ENCODE data around the gene JCAD. TPM values are rescaled to one million over a fixed set of nuclear protein-coding genes. Genes with fewer than 3 reads are reported as not detected.

Gene JCAD
- total RNA-seq, 2 donors from 2014 or later, result 40.8 to 52.2 TPM

- peaks cover 24% of the 10 kb centered on the region for H3K4me1 Mint-ChIP-seq
- no peak for DNase-seq
- H3K36me3 Mint-ChIP-seq (ENCODE audit: low read depth), result no peaks in the 10 kb centered on the region
- Histone ChIP-seq H3K9ac (ENCODE audit: extremely low read depth, low read length, poor library complexity, severe bottlenecking) (no peak overlapping the region), H3K27me3 (ENCODE audit: control insufficient read depth, insufficient read depth, low read length, poor library complexity, severe bottlenecking) (peaks cover 55% of the 10 kb centered on the region), H3K36me3 (ENCODE audit: control insufficient read depth, insufficient read depth, low read length) (no peaks in the 10 kb centered on the region), H3K27ac (ENCODE audit: low read depth, low read length) (no peak overlapping the region), H3K9me3 (ENCODE audit: control insufficient read depth, low read length) (no peaks in the 10 kb centered on the region), H3K4me3 (ENCODE audit: low read length) (no peak overlapping the region), H3K4me1 (ENCODE audit: control insufficient read depth, insufficient read depth, low read length) (peaks cover 10% of the 10 kb centered on the region)
- no peak overlapping the region for H3K4me3 Mint-ChIP-seq
- TF ChIP-seq CTCF (conservative IDR thresholded peaks at IDR 0.05), result no peak
- no peaks in the 10 kb centered on the region for H3K9me3 Mint-ChIP-seq
- peaks cover 66% of the 10 kb centered on the region for H3K27me3 Mint-ChIP-seq (ENCODE audit: insufficient read depth)
- no peak overlapping the region for H3K27ac Mint-ChIP-seq
- 85 to 96% methylated on average over 2 to 6 of the region's 6 CpGs for WGBS, 2 experiments (ENCODE audit: insufficient coverage in 1 of 2, insufficient read length in 1 of 2)
These were observed 13.8 kb upstream of the JCAD start for GRCh38 chr10:30073045-30073766.

GRCh38 chr10:30072068-30072467 is 12.7 kb upstream of the JCAD start:
- no peaks in the 10 kb centered on the region for H3K36me3 ChIP-seq (ENCODE audit: control insufficient read depth, insufficient read depth, low read length)
- peaks cover 22% of the 10 kb centered on the region for H3K4me1 Mint-ChIP-seq
- H3K9ac ChIP-seq (ENCODE audit: extremely low read depth, low read length, poor library complexity, severe bottlenecking), result no peak overlapping the region
- no peak for DNase-seq
- H3K4me3 ChIP-seq (ENCODE audit: low read length), result no peak overlapping the region
- no peaks in the 10 kb centered on the region for H3K9me3 Mint-ChIP-seq
- no peak overlapping the region for H3K27ac ChIP-seq (ENCODE audit: low read depth, low read length)
- TF ChIP-seq CTCF (conservative IDR thresholded peaks at IDR 0.05), result no peak
- peaks cover 44% of the 10 kb centered on the region for H3K27me3 ChIP-seq (ENCODE audit: control insufficient read depth, insufficient read depth, low read length, poor library complexity, severe bottlenecking)
- peaks cover 54% of the 10 kb centered on the region for H3K27me3 Mint-ChIP-seq (ENCODE audit: insufficient read depth)
- H3K27ac Mint-ChIP-seq, result no peak overlapping the region
- peaks cover 10% of the 10 kb centered on the region for H3K4me1 ChIP-seq (ENCODE audit: control insufficient read depth, insufficient read depth, low read length)
- H3K36me3 Mint-ChIP-seq (ENCODE audit: low read depth), result no peaks in the 10 kb centered on the region
- no peaks in the 10 kb centered on the region for H3K9me3 ChIP-seq (ENCODE audit: control insufficient read depth, low read length)
- H3K4me3 Mint-ChIP-seq, result no peak overlapping the region

- no peak for DNase-seq
- Mint-ChIP-seq H3K4me3 (peak overlapping the region; percentile 19), H3K27me3 (ENCODE audit: insufficient read depth) (peaks cover 40% of the 10 kb centered on the region), H3K27ac (no peak overlapping the region), H3K36me3 (ENCODE audit: low read depth) (no peaks in the 10 kb centered on the region), H3K4me1 (peaks cover 22% of the 10 kb centered on the region), H3K9me3 (no peaks in the 10 kb centered on the region)
- H3K4me1 ChIP-seq (ENCODE audit: control insufficient read depth, insufficient read depth, low read length), result peaks cover 10% of the 10 kb centered on the region
- H3K9me3 ChIP-seq (ENCODE audit: control insufficient read depth, low read length), result no peaks in the 10 kb centered on the region
- H3K36me3 ChIP-seq (ENCODE audit: control insufficient read depth, insufficient read depth, low read length), result no peaks in the 10 kb centered on the region
- WGBS, 2 experiments (ENCODE audit: insufficient coverage in 1 of 2, insufficient read length in 1 of 2), result 80 to 84% methylated on average over 10 to 11 of the region's 11 CpGs
- peak overlapping the region; percentile 8 for H3K9ac ChIP-seq (ENCODE audit: extremely low read depth, low read length, poor library complexity, severe bottlenecking)
- H3K27ac ChIP-seq (ENCODE audit: low read depth, low read length), result no peak overlapping the region
- no peak for TF ChIP-seq CTCF (conservative IDR thresholded peaks at IDR 0.05)
- no peak overlapping the region for H3K4me3 ChIP-seq (ENCODE audit: low read length)
- peaks cover 31% of the 10 kb centered on the region for H3K27me3 ChIP-seq (ENCODE audit: control insufficient read depth, insufficient read depth, low read length, poor library complexity, severe bottlenecking)
These were observed 10.8 kb upstream of the JCAD start for GRCh38 chr10:30070001-30070685.
